K562 (cell line): ENCODE data around the gene CDKN2B-AS1. TPM values are rescaled to one million over a fixed set of nuclear protein-coding genes. Genes with fewer than 3 reads are reported as not detected.

ENCODE experiments used
- ATAC-seq: fragments of 200-7000 bp; cut with Tn5 transposase; 3 replicates; pipeline ENCODE4 v1.9.1; 2020; ENCODE audit warnings: moderate library complexity
- BruUV-seq: library from RNA; stranded (reverse); fragments of 400-500 nt; replicated peaks from 2 replicates; lab custom pipeline; 2021; lab: Mats Ljungman, UMichigan
- CTCF ChIA-PET: fragments of 300-600 bp; formaldehyde crosslinking; extraction: SDS; loops from one replicate; lab custom pipeline; 2021; ENCODE audit warnings: low intra/inter-chr PET ratio; lab: Yijun Ruan, JAX
- POLR2A ChIA-PET: fragments of 300-600, 350-650 bp; sonication (Branson Sonifier 250); formaldehyde crosslinking; extraction: SDS; loops from one replicate; lab custom pipeline; 2021; ENCODE audit warnings: antibody characterized with exemption, inconsistent platforms; lab: Yijun Ruan, JAX
- DNase-seq, 4 experiments: peaks; one replicate each; pipeline versions ENCODE4 v3.0.0 to v3.0.0-alpha.2; 2011 to 2018; ENCODE audit warnings: low spot score in 3 of 4, mixed read lengths in 3 of 4; ENCODE audit errors: extremely low read depth in 1 of 4
- FAIRE-seq: peaks from 2 replicates; lab custom pipeline; 2011; peaks lifted over from hg19 to GRCh38; lab: Jason Lieb, UNC
- H2AFZ ChIP-seq: 2 replicates; pipeline ENCODE4 v1.6.0; 2011; ENCODE audit warnings: low read depth, low read length, control low read depth, inconsistent platforms
- H3K27ac ChIP-seq: fragments of 200-600 bp; 3 replicates; pipeline ENCODE4 v1.8.0; 2011; ENCODE audit warnings: low read depth, mild to moderate bottlenecking, control low read depth, inconsistent platforms, low read length, moderate library complexity, mixed read lengths; ENCODE audit errors: extremely low read depth
- H3K27me3 ChIP-seq, 2 experiments: fragments of 300-600 bp in 1 of 2; 2 replicates in 1 of 2; 3 replicates in 1 of 2; pipeline versions ENCODE4 v1.6.0 to v1.8.0; 2011; ENCODE audit warnings: inconsistent platforms in 2 of 2, low read length in 2 of 2, mild to moderate bottlenecking in 1 of 2, mixed read lengths in 1 of 2, moderate library complexity in 1 of 2; ENCODE audit not compliant: control insufficient read depth in 2 of 2, insufficient read depth in 2 of 2
- H3K36me3 ChIP-seq: fragments of 300-600 bp; 3 replicates; pipeline ENCODE4 v1.8.0; 2011; ENCODE audit warnings: mild to moderate bottlenecking, low read length, inconsistent platforms; ENCODE audit not compliant: control insufficient read depth, insufficient read depth
- H3K4me1 ChIP-seq, 2 experiments: fragments of 200-600 bp in 1 of 2; replicated peaks in 1 of 2; 2 replicates in 1 of 2; 3 replicates in 1 of 2; pipeline versions ENCODE4 v1.5.1 to v1.8.0; 2011; ENCODE audit warnings: inconsistent platforms in 2 of 2, low read length in 2 of 2, mild to moderate bottlenecking in 1 of 2, mixed read lengths in 1 of 2, moderate library complexity in 1 of 2; ENCODE audit not compliant: control insufficient read depth in 2 of 2, insufficient read depth in 2 of 2
- H3K4me2 ChIP-seq: 2 replicates; pipeline ENCODE4 v1.6.1; 2011; ENCODE audit warnings: low read length, control low read depth, inconsistent platforms, mixed read lengths; ENCODE audit not compliant: insufficient read depth
- H3K4me3 ChIP-seq: fragments of 200-600 bp; sonication (generic), shearing (Covaris generic); 2 replicates; pipeline ENCODE4 v1.5.1; 2016; ENCODE audit warnings: control low read depth, inconsistent platforms
- H3K79me2 ChIP-seq: fragments of 200-600 bp; 3 replicates; pipeline ENCODE4 v1.8.0; 2011; ENCODE audit warnings: low read length, inconsistent platforms; ENCODE audit not compliant: control insufficient read depth, insufficient read depth
- H3K9ac ChIP-seq, 2 experiments: 2 replicates each; pipeline versions ENCODE4 v1.6.0 to v1.6.1; 2011; ENCODE audit warnings: low read depth in 2 of 2, low read length in 2 of 2, control low read depth in 1 of 2, inconsistent platforms in 1 of 2, mild to moderate bottlenecking in 1 of 2, mixed read lengths in 1 of 2; ENCODE audit not compliant: insufficient read depth in 1 of 2
- H3K9me1 ChIP-seq: one replicate; pipeline ENCODE4 v1.6.0; 2011; ENCODE audit warnings: inconsistent platforms, mild to moderate bottlenecking, low read length, moderate library complexity; ENCODE audit not compliant: control insufficient read depth, insufficient read depth
- H3K9me3 ChIP-seq: replicated peaks from 2 replicates; pipeline ENCODE4 v1.5.1; 2011; ENCODE audit warnings: low read depth, low read length, inconsistent platforms; ENCODE audit not compliant: control insufficient read depth, insufficient read depth
- H4K20me1 ChIP-seq: replicated peaks from 2 replicates; pipeline ENCODE4 v1.6.1; 2011; ENCODE audit warnings: low read length, inconsistent platforms, mixed read lengths; ENCODE audit not compliant: control insufficient read depth, insufficient read depth
- ADNP ChIP-seq: fragments of 200-800 bp; sonication (Bioruptor generic); IDR thresholded peaks from 2 replicates; pipeline ENCODE4 v1.6.1; 2016; ENCODE audit warnings: missing genetic modification characterization, missing compliant biosample characterization
- BRD4 ChIP-seq: fragments of 200-600 bp; sonication (generic); IDR thresholded peaks from 2 replicates; pipeline ENCODE4 v1.6.1; 2017; ENCODE audit warnings: inconsistent platforms
- CREB1 ChIP-seq, 2 experiments: sonication (generic) in 1 of 2; formaldehyde crosslinking in 1 of 2; IDR thresholded peaks; 2 replicates each; pipeline versions ENCODE4 v1.6.1 to v1.8.0; 2012 to 2022; ENCODE audit warnings: inconsistent platforms in 1 of 2, mild to moderate bottlenecking in 1 of 2, missing genetic modification reagents in 1 of 2, moderate library complexity in 1 of 2
- HDAC8 ChIP-seq: fragments of 450-650 bp; IDR thresholded peaks from 2 replicates; pipeline ENCODE4 v1.6.1; 2016; ENCODE audit warnings: mild to moderate bottlenecking, missing genetic modification characterization, moderate library complexity, missing compliant biosample characterization
- KDM1A ChIP-seq, 2 experiments: fragments of 450-650 bp; IDR thresholded peaks; 2 replicates each; pipeline ENCODE4 v1.6.1; 2016; ENCODE audit warnings: mild to moderate bottlenecking in 2 of 2
- LARP7 ChIP-seq: fragments of 450-650 bp; IDR thresholded peaks from 2 replicates; pipeline ENCODE4 v1.6.1; 2016
- LEF1 ChIP-seq: fragments of 450-650 bp; IDR thresholded peaks from 2 replicates; pipeline ENCODE4 v1.6.1; 2016; ENCODE audit warnings: mild to moderate bottlenecking
- MBD2 ChIP-seq: sonication (generic); IDR thresholded peaks from 2 replicates; pipeline ENCODE4 v1.6.1; 2016; ENCODE audit warnings: low read depth, borderline replicate concordance
- NFIC ChIP-seq: fragments of 450-650 bp; IDR thresholded peaks from 2 replicates; pipeline ENCODE4 v1.6.1; 2017; ENCODE audit warnings: mild to moderate bottlenecking, inconsistent platforms
- NR3C1 ChIP-seq: sonication (generic); formaldehyde crosslinking; IDR thresholded peaks from 2 replicates; pipeline ENCODE4 v1.8.1; 2022; ENCODE audit warnings: missing genetic modification reagents
- PYGO2 ChIP-seq: fragments of 450-650 bp; IDR thresholded peaks from 2 replicates; pipeline ENCODE4 v1.6.1; 2016; ENCODE audit warnings: mild to moderate bottlenecking, missing genetic modification characterization, moderate library complexity, missing compliant biosample characterization
- RBM17 ChIP-seq: fragments of 200-400 bp; formaldehyde crosslinking; IDR thresholded peaks from 2 replicates; pipeline ENCODE4 v1.6.1; 2017; ENCODE audit warnings: low read depth, mild to moderate bottlenecking, low read length, borderline replicate concordance
- UBTF ChIP-seq, 2 experiments: IDR thresholded peaks; 2 replicates each; pipeline ENCODE4 v1.6.1; 2012; ENCODE audit warnings: improper control_type of control experiment in 2 of 2, low read depth in 2 of 2, low read length in 2 of 2, borderline replicate concordance in 1 of 2
- ZNF699 ChIP-seq: fragments of 250-450 bp; sonication (Bioruptor Pico); IDR thresholded peaks from 2 replicates; pipeline ENCODE4 v1.8.0; 2021; ENCODE audit warnings: mild to moderate bottlenecking, moderate library complexity; ENCODE audit not compliant: insufficient replicate concordance
- in situ Hi-C: fragments of 300-500 bp; cut with MboI; formaldehyde crosslinking; loops from 4 replicates; pipeline ENCODE4 v1.15.0; 2018; ENCODE audit warnings: inconsistent platforms, mixed read lengths
- intact Hi-C: fragments of 100-400 bp; cut with micrococcal nuclease; formaldehyde crosslinking; loops from 2 replicates; pipeline ENCODE4 v1.14.2; 2022
- polyA plus RNA-seq, 8 experiments: library from polyadenylated mRNA; depleted of rRNA in 4 of 8; stranded (reverse) in 5 of 8; unstranded in 3 of 8; fragments of >200 nt; fragmentation: Nextera tagmentation in 2 of 8; fragmentation: Illumina TruSeq in 1 of 8; extraction: Ambion mirVana in 2 of 8; extraction: Trizol in 1 of 8; gene quantifications; 2 replicates each; pipeline versions ENCODE4 v1.2.1 to v1.2.3, GENCODE V29; 2011 to 2014; ENCODE audit warnings: inconsistent platforms in 1 of 8, missing spikeins in 1 of 8
- total RNA-seq, 7 experiments: library from RNA; depleted of rRNA in 6 of 7; stranded (reverse); fragments of >200 nt in 6 of 7; fragmentation: Illumina TruSeq in 2 of 7; extraction: Trizol in 2 of 7; gene quantifications; 2 replicates each; pipeline versions ENCODE4 v1.2.1 to v1.2.3, GENCODE V29; 2011 to 2021; ENCODE audit warnings: low replicate concordance in 1 of 7
- TF ChIP-seq, protein P1 (sequence below): fragments of 250-450 bp; sonication (Bioruptor Pico); IDR thresholded peaks from 2 replicates; pipeline ENCODE4 v1.8.0; 2021; ENCODE audit warnings: mild to moderate bottlenecking, moderate library complexity
- TF ChIP-seq, protein P2 (sequence below): fragments of 250-450 bp; sonication (Bioruptor Pico); IDR thresholded peaks from 2 replicates; pipeline ENCODE4 v1.8.0; 2022; ENCODE audit warnings: inconsistent platforms

CDKN2B-AS1 gene
- total and polyA plus RNA-seq, 9 of the 15 experiments (the other 6 are each of a cell fraction or from before 2014, with no cell fraction given): not detected

DNA sequence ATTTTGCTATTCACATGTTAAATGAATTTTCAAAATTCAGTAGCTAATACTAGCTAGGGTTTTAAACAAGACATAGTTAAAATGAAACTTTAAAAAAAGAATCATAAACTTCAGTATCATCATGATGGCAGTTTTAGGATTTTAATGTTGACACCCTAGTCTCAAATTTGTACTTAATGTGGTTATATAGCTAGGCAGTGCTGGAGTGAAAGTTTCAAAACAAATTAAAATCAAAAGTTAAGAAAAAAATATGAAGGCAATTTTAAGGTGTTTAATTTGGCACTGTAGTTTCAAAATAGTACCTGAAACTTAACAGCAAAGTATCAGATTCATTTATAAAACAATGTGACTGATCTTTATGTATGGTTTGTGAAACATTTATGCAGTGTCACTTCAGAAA lies 33.8 kb downstream of the CDKN2B-AS1 start:
- H3K27me3 ChIP-seq: no peaks in the 10 kb centered on the region
- no peaks in the 10 kb centered on the region for H3K4me1 ChIP-seq
- H3K9ac ChIP-seq: no peak overlapping the region
- no peak overlapping the region for H2AFZ ChIP-seq
- no peaks in the 10 kb centered on the region for H4K20me1 ChIP-seq
- CTCF ChIA-PET: no interaction called here
- FAIRE-seq (no peak), ATAC-seq (no peak), DNase-seq (no peak)
- no peaks in the 10 kb centered on the region for H3K36me3 ChIP-seq
- POLR2A ChIA-PET: no interaction called here
- intact Hi-C loops: no loop called here
- H3K27ac ChIP-seq: no peak overlapping the region
- no peaks in the 10 kb centered on the region for H3K79me2 ChIP-seq
- BruUV-seq: no TSS peak
- no peaks in the 10 kb centered on the region for H3K9me3 ChIP-seq
- no peaks in the 10 kb centered on the region for H3K9me1 ChIP-seq
- H3K4me3 ChIP-seq: no peak overlapping the region
- H3K4me2 ChIP-seq: no peak overlapping the region
- in situ Hi-C loops: no loop called here
- TF ChIP-seq LEF1 (no peak), LARP7 (no peak), MBD2 (no peak), CREB1 (IDR thresholded peaks at IDR 0.05) (no peak), CREB1 (CRISPR knock-in tag; IDR thresholded peaks at IDR 0.05) (no peak), NFIC (no peak), RBM17 (no peak), NR3C1 (CRISPR knock-in tag) (no peak), HDAC8 (tag) (no peak), KDM1A (IDR thresholded peaks at IDR 0.05) (no peak), PYGO2 (tag) (no peak), BRD4 (no peak), ZNF699 (CRISPR knock-in tag) (no peak), UBTF (IDR thresholded peaks at IDR 0.05; ENCODE audit: borderline replicate concordance in 1 of 2, low read depth in 2 of 2, low read length in 2 of 2) (no peak), ADNP (tag) (no peak)
- TF ChIP-seq, protein P1, sequence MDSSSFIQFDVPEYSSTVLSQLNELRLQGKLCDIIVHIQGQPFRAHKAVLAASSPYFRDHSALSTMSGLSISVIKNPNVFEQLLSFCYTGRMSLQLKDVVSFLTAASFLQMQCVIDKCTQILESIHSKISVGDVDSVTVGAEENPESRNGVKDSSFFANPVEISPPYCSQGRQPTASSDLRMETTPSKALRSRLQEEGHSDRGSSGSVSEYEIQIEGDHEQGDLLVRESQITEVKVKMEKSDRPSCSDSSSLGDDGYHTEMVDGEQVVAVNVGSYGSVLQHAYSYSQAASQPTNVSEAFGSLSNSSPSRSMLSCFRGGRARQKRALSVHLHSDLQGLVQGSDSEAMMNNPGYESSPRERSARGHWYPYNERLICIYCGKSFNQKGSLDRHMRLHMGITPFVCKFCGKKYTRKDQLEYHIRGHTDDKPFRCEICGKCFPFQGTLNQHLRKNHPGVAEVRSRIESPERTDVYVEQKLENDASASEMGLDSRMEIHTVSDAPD: no peak
- TF ChIP-seq, protein P2, sequence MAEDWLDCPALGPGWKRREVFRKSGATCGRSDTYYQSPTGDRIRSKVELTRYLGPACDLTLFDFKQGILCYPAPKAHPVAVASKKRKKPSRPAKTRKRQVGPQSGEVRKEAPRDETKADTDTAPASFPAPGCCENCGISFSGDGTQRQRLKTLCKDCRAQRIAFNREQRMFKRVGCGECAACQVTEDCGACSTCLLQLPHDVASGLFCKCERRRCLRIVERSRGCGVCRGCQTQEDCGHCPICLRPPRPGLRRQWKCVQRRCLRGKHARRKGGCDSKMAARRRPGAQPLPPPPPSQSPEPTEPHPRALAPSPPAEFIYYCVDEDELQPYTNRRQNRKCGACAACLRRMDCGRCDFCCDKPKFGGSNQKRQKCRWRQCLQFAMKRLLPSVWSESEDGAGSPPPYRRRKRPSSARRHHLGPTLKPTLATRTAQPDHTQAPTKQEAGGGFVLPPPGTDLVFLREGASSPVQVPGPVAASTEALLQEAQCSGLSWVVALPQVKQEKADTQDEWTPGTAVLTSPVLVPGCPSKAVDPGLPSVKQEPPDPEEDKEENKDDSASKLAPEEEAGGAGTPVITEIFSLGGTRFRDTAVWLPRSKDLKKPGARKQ (CRISPR knock-in tag): no peak
